ENCODE measurements around the gene RANBP1.

Gene RANBP1

DNA sequence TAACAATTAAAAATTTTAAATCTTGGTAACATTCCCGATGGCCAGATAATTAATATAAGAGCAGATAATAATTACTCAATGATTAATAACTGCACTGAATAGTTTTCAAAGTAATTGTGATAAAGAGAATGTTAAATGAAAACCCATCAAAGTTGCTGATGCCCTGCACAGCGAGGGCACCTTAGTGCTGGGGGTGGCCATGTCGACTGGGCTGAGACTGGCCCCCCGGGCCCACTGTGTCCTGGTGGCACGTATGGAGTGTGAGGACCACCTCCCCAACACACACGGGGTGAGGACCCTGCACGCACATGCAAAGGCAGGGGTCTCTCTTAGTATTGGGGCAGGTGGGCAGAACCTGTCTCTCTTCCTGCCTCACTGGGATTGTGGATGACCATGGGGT is 50.0 kb downstream of the RANBP1 start:
- DNase-seq (ENCODE audit: low spot score) = no peak
- CTCF ChIA-PET = no interaction called here
- POLR2A ChIA-PET (ENCODE audit: low non-redundant PET) = no interaction called here

DNA sequence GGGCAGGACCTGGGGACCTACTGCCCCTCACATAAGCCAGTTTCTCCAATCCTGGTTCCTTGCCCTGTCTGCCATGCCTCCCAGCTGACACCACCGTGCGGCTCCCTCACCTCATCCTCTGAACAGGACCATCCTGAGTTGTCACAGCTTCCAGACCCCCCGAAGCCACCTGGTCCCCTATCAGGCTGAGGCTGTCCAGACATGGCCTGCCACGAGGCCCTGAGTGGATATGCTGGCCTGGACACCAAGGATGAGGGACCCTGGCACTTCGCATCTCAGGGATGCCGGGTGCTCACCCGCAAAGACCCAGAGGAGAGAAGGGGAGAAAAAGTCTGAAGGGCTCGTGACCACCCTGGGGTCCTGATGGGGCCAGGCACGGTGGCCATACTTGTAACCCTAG is 50.8 kb downstream of the RANBP1 start:
- no peak overlapping the region for H3K27ac ChIP-seq
- ChIA-PET CTCF (no interaction called here), POLR2A (ENCODE audit: low non-redundant PET) (no interaction called here)
- TF ChIP-seq, protein P1, sequence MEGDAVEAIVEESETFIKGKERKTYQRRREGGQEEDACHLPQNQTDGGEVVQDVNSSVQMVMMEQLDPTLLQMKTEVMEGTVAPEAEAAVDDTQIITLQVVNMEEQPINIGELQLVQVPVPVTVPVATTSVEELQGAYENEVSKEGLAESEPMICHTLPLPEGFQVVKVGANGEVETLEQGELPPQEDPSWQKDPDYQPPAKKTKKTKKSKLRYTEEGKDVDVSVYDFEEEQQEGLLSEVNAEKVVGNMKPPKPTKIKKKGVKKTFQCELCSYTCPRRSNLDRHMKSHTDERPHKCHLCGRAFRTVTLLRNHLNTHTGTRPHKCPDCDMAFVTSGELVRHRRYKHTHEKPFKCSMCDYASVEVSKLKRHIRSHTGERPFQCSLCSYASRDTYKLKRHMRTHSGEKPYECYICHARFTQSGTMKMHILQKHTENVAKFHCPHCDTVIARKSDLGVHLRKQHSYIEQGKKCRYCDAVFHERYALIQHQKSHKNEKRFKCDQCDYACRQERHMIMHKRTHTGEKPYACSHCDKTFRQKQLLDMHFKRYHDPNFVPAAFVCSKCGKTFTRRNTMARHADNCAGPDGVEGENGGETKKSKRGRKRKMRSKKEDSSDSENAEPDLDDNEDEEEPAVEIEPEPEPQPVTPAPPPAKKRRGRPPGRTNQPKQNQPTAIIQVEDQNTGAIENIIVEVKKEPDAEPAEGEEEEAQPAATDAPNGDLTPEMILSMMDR (conservative IDR thresholded peaks at IDR 0.05; ENCODE audit: low read depth) = no peak
- DNase-seq (ENCODE audit: low spot score) = no peak

More for the DNA sequence above, 50.0 kb downstream of the RANBP1 start:
- H3K27ac ChIP-seq = no peak overlapping the region
- TF ChIP-seq, protein P1 (conservative IDR thresholded peaks at IDR 0.05; ENCODE audit: low read depth) = no peak

DNA sequence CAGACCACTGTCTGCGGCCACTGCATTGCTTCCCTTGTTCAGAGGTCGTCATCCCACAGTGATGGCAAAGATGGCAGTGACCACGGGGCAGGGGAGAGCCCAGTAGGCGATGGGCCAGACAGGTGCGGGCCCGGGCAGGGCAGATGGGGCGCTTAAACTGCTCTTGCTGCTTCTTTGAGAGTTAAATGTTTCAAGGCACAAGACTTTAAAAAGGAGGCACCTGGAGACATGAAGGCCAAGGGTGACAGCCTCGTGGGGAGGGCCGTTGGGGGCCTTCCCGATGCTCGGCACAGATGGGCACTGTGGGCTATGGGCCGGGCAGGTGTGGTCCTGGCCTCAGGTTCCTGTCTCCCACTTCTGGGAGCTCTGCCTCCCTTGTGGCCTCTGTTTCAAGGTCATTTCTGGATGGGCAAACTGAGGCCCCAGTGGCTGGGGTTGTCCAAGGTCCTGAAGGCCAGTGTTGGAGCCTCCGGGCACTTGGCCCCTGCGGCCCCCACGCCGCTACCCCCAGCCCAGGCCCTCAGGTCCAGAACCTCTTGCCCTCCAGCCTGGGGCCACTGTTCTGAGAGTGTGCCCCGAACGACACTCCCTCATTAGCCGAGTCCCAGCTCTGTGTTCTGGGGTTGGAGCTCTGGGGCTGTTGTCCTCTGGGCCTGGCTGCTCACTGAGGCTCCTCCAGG is 51.9 kb downstream of the RANBP1 start:
- TF ChIP-seq, protein P1 (conservative IDR thresholded peaks at IDR 0.05; ENCODE audit: low read depth) = no peak
- DNase-seq (ENCODE audit: low spot score) = no peak
- H3K27ac ChIP-seq = no peak overlapping the region
- CTCF ChIA-PET = no interaction called here
- POLR2A ChIA-PET (ENCODE audit: low non-redundant PET) = no interaction called here

DNA sequence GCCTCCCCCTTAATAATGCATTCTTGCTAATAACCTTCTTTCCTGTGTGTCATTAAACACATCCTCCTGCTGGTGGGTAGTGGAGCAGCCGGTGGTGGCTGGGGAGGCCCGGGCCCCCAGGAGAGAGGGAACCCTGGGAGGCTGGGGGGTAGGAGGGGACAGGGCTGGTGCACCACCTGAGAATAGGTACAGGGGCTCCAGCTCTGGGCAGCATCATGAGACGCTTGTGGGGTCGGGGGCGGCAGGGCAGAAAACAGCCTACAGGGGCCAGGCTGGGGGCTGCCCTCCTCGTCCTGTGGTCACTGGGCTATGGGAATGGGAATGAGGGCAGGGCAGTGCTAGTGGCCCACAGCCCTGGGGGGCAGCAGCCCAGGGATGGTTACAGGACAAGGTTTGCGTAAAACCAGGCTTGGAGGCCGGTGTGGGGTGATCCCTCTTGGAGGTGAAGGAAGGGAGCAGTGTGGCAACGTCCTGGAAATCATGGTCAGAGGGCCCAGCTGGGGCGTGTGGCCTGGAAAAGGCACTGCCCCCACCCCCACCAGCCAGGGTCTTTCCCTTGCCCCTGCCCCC is 53.4 kb downstream of the RANBP1 start:
- TF ChIP-seq, protein P1 (conservative IDR thresholded peaks at IDR 0.05; ENCODE audit: low read depth) = no peak
- ChIA-PET CTCF (interaction anchor here (0.6 kb wide), 1 partner anchor 1646 kb away, joined by 3 read pairs; no protein-coding TSS in a partner anchor), POLR2A (ENCODE audit: low non-redundant PET) (no interaction called here)
- no peak overlapping the region for H3K27ac ChIP-seq
- no peak for DNase-seq (ENCODE audit: low spot score)

DNA sequence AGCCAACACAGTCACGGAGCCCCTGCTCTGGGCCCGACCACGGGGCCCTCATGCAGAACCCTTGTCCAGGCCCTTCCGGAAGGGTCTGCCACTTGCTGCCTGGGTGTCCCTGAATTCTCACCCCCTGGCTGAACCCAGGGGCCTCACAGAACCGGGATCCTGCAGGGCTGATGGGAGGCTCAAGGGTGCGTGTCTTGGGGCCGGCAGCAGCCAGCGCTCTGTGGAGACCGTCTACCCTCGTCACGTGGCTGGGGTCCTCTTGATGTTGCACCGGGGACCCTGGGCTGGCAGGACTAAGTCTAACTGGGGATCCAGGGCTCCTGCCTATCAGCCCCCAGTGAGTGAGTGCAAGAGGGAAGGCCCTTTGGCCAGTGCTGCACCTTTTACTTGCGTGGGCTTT is 54.3 kb downstream of the RANBP1 start:
- H3K27ac ChIP-seq = no peak overlapping the region
- no peak for DNase-seq (ENCODE audit: low spot score)
- ChIA-PET CTCF (no interaction called here), POLR2A (ENCODE audit: low non-redundant PET) (no interaction called here)
- TF ChIP-seq, protein P1 (conservative IDR thresholded peaks at IDR 0.05; ENCODE audit: low read depth) = no peak

DNA sequence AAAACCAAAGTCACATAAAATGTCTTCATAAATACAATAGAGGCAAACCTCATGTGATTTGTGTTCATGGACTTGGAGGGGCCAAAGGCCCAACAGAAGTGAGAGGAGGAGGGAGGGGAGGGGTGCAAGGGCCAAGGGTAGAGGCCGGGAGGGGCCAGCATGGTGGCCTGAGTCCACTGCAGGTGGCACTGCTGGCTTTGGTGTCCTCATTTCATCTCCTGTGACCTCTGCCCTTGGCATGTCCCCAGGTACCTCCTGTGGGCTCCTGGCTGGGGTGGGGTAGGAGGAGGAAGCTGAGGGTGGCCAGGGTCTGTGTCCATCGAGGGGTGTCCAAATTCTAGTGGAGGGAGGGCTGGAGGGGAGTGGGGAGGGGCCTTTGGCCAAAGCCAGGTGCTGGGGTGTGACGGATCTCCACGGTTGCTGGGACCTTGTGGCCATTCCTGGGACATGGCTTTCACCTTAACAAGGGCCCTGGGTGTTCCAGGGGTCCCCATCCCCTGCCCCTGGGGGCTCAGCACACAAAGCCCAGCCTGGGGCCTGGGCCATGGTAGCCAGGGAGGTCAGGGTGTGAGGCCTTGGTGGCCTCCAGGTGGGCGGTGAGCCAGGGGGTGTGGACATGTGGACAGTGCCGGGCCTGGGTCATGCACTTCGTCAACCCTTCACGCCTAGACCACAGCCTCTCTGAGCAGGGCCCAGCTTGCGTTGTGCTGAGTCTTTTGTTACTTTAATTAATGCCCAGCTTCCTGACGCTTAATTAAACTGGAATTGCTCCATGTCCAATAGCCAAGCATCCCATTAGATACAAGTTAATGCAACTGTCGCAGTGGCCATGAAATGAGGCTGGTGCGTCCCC is 55.6 kb downstream of the RANBP1 start:
- DNase-seq (ENCODE audit: low spot score) = no peak
- ChIA-PET CTCF (no interaction called here), POLR2A (ENCODE audit: low non-redundant PET) (no interaction called here)
- no peak overlapping the region for H3K27ac ChIP-seq
- TF ChIP-seq, protein P1 (conservative IDR thresholded peaks at IDR 0.05; ENCODE audit: low read depth) = no peak

Measured in RWPE1 (cell line).